Glomerular endothelial cell (primary cell): ENCODE data around the gene TIMM10. TPM values are rescaled to one million over a fixed set of nuclear protein-coding genes. Genes with fewer than 3 reads are reported as not detected.

ENCODE experiments used
- DNase-seq: peaks from one replicate; pipeline ENCODE4 v3.0.0-alpha.2; 2011; ENCODE audit warnings: low read depth, low spot score; ENCODE audit errors: extremely low read depth
- total RNA-seq: library from RNA; depleted of rRNA; stranded (reverse); fragments of >200 nt; gene quantifications from 2 replicates; pipeline ENCODE4 v1.2.3, GENCODE V29; 2015

TIMM10 gene
- 31.9 and 35.0 TPM in 2 replicates for total RNA-seq

DNA sequence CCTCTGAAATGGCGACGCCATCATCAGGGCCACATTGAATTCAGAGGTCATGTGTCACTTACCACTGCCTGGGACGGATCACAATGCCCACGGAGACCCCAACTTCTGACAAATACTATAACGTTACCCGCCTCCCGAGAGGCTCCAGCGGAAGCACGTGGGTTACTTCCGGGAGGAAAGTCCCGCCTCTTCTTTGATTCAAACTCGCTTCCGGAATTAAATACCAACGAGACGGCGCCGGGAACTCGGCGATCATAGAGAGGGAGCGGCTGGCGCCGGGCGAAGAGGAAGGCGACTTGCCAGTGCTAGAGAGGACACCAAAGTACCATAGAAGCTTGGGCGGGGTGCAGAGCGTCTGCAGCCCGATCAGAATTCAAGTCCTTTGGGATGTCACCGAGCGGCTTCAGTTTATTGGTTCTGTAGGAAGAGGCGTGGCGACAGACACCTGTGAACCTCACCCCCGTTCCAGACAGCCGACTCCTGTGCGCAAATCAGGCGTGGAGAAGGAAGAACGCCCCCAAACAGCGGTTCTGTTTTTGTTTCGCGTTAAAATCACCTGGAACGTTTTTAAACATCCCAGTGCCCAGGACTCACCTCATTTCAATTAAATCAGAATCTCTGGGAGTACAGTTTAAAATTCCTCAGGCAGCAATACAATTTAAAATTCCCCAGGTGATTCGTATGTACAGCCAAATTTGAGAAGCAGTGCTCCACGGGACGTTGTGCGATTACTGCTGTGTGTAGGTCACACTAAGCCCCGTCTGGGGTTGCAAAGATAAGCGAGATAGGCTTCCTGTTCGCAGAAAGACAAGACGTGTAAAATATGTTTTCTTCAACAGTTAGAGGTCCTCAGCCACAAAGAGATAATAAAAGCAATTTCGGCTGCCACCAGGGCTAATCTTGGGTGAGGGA is at the start of gene TIMM10:
Gene TIMM10, minus strand, starts transcription at position 159 of the 912 bp plus-strand sequence. CDS start 565 bp downstream, outside the sequence.
- DNase-seq = peak; percentile 76

DNA sequence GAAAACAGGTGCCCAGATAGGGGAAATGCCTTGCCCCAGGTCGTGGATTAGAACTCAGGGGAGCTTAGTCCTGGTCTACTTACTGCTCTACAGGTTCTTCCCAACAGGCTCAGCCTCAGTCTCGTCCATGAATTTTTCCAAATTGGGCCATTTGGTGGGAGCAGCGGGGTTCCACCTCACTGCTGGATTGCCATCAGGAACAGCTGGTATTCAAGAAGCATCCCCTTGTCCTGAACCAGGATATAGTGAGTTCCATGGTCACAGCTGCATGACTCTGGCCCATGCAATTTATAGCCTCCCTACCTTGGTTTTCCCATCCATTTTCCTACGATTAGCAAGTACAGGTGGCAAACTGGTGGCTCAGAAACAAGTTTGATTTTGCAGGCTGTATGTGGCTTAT is 43.5 kb upstream of the TIMM10 start:
- no peak for DNase-seq

- DNase-seq = no peak
Measured at GRCh38 chr11:57571606-57572005, 41.1 kb upstream of the TIMM10 start.

DNA sequence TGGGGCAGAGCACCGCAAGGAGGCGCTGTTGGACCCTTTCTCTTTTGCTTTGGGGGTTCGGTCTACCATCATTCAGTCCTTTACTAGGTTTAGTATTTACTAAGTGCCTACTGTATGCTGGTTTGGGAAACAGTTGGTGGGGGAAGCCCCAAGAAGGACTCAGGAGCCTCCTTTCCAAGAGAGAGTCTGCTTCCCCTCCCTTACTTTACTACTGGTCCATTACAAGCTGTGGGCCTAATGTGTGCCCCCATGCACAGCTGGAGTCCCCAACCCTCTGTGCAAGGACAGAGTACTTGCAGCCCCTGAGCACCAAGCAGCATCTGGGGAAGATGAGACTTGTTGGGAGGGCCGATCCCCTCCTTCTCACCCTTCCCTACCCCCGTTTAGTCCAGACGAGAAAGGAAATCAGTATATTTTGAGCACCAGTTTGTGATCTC is 37.8 kb upstream of the TIMM10 start:
- peak; percentile 25 for DNase-seq

- no peak for DNase-seq
Measured at GRCh38 chr11:57567515-57568329, 37.2 kb upstream of the TIMM10 start, which contains the start of gene UBE2L6. UBE2L6 (minus strand) TSS chr11:57567672; CDS start chr11:57567611, 61 bp downstream.

- DNase-seq = no peak
Measured at GRCh38 chr11:57566905-57567514, 36.5 kb upstream of the TIMM10 start.

GRCh38 chr11:57566005-57566904 is 35.7 kb upstream of the TIMM10 start:
- DNase-seq = no peak

DNA sequence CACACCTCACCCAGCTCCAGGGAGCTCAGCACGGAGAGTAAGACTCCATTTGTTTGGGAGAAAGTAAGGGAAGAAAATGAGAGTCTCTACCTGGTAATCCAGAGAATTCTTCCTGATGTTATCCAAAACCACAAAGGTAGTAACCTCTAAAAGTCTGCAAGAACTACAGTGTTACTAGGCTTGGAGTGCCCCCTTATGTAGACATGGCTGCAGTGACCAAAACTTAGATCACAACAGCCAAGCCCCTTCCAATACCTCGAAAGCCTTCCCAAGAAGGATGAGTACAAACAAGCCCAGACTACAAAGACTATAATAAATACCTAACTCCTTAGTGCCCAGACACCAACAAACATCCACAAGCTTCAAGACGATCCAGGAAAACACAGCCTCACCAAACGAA is 32.0 kb upstream of the TIMM10 start:
- no peak for DNase-seq

- DNase-seq = no peak
Measured at GRCh38 chr11:57560146-57560545, 29.6 kb upstream of the TIMM10 start.

GRCh38 chr11:57556041-57556440 is 25.5 kb upstream of the TIMM10 start:
- no peak for DNase-seq

GRCh38 chr11:57555393-57555792 is 24.8 kb upstream of the TIMM10 start:
- DNase-seq = no peak

DNA sequence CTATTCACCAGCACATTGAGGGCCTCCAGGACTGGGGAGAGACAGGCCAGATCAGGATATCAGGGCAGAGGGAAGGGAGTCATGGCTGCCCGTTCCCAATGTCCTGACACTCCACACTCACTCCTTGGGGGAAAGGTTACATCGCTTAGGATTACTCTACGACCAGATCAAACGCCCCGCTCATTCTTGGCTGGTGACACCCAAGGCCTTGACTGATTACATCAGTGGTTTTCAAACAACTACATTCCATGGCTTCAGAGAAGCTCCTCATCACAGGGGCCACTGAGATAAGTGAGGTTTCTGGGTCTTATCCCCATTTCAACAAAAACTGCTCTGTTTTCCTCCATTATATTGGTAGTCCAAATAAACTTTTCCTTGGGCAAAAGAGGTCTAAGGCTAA is 21.9 kb upstream of the TIMM10 start:
- no peak for DNase-seq

DNA sequence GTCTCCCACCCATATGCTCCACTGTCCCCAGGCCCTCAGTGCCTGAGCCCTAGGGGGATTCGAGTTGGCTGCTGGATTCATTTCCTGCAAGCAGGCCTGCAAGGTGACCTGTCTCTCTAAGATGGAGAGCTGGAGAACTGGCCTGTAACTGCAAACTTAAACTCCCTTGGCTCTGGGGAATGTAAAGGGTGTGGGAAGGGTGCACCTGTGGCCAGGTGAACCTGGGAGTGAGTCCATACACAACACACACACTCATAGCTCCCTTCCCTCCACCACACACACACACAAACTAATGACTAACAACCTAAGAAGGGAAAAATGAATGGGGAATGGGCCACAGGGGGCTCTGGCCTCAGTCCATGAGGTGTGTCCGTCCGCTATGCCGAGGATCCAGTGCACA is 21.4 kb upstream of the TIMM10 start:
- no peak for DNase-seq

DNA sequence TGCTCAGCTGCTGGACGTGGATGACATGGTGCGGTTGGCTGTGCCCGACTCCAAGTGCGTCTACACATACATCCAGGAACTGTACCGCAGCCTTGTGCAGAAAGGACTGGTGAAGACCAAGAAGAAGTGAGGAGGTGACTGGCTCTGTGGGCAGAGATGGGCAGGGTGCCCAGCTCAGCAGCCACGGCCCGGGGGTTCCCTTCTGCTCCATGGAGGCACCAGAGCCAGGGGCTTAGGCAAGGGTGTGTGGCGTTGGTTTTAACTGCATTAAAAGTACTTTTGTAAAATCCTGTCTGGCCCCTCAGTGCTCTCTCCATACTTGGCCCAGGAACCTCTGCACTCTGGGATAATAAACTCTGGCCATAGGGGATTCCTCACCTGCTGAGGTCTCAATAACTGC is 19.4 kb upstream of the TIMM10 start:
- DNase-seq = no peak

DNA sequence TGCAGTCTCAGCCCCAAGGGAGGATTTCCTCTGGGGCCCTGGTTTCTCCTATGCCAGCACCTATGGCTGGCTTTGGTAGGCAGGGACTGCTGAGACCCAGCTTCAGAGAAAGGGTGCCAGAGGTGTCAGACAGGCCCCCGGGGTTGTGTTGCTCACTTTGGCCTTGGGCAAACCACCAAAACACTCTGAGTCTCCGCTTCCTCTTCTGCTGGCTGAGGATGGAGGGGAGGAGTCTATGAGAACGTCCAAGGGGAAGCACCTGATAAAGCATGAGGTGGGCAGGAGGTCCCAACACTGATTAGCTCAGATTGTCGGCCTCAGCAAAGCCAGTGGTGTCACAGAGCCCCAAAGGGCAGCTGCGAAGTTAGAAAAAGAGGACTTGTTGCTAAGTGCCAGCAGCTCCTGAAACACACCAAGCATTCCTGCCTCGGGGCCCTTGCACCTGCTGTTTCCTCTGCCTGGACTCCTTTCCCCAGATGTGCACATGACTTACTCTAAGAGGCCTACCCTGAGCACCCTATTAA is 17.4 kb upstream of the TIMM10 start:
- DNase-seq = no peak

- no peak for DNase-seq
Measured at GRCh38 chr11:57546869-57547475, 16.4 kb upstream of the TIMM10 start.

DNA sequence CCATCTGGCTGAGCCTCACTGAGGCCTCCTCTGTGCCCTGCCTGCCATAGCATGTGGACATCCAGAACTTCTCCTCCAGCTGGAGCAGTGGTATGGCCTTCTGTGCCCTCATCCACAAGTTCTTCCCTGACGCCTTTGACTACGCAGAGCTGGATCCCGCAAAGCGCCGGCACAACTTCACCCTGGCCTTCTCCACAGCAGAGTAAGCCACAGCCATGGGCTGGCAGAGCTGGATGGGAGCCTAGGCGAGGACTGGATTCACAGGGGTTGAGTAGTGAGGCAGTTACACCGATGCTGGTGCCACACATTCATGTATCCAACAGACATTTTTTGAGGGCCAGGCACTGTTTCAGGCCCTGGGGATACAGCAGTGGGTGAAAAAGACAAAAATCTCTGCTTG is 15.9 kb upstream of the TIMM10 start:
- DNase-seq = no peak

GRCh38 chr11:57545883-57546282 is 15.3 kb upstream of the TIMM10 start:
- DNase-seq = no peak

DNA sequence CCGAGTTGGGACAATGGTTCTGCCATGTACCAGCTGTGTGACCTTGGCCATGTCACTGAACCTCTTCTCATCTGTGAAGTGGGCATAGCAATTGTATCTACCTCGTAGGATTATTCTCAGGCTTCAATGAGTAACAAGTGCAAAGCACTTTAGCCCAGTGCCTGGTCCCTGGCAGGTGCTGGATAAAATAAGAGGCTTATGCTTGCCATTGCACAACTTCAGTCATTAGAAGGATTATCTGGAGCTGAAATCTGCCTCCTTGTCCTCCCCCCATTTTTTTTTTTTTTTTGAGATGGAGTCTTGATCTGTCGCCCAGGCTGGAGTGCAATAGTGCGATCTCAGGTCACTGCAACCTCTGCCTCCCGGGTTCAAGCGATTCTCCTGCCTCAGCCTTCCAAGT is 14.0 kb upstream of the TIMM10 start:
- DNase-seq = no peak
